ENCODE data around the gene EYS.

GRCh38 chr6:63787021-63787420 is 1920.0 kb downstream of the EYS start:
- TF ChIP-seq CTCF (IDR thresholded peaks at IDR 0.05; ENCODE audit: low read depth, low read length, poor library complexity, severe bottlenecking) (no peak), EZH2phosphoT487 (IDR thresholded peaks at IDR 0.05; ENCODE audit: borderline replicate concordance, low read length) (no peak)
